H9 (cell line): Measurements from ENCODE around the gene CCDC187. TPM values are rescaled to one million over a fixed set of nuclear protein-coding genes. Genes with fewer than 3 reads are reported as not detected.
"Not testable (repeated sequence)": the region's sequence is repeated elsewhere in the genome, so short reads cannot be mapped to it uniquely, and the experiment has no call there.

ENCODE experiments used
- DNase-seq: peaks from one replicate; pipeline ENCODE4 v3.0.0-alpha.2; 2017
- H2AFZ ChIP-seq: one replicate; pipeline ENCODE4 v1.6.1; 2013; ENCODE audit warnings: mild to moderate bottlenecking, low read length, control low read depth, moderate library complexity
- H2AK5ac ChIP-seq: 2 replicates; pipeline ENCODE4 v1.6.1; 2013; ENCODE audit warnings: low read length, control low read depth, mixed read lengths; ENCODE audit not compliant: insufficient read length
- H2BK120ac ChIP-seq: one replicate; pipeline ENCODE4 v1.6.1; 2013; ENCODE audit warnings: low read depth, mild to moderate bottlenecking, low read length, control low read depth, inconsistent platforms; ENCODE audit not compliant: poor library complexity, severe bottlenecking
- H2BK12ac ChIP-seq: 2 replicates; pipeline ENCODE4 v1.6.1; 2013; ENCODE audit warnings: low read length, control low read depth, mixed read lengths, low read depth; ENCODE audit not compliant: insufficient read length
- H2BK15ac ChIP-seq: 2 replicates; pipeline ENCODE4 v1.6.1; 2013; ENCODE audit warnings: low read depth, low read length, control low read depth
- H2BK20ac ChIP-seq: one replicate; pipeline ENCODE4 v1.6.1; 2013; ENCODE audit warnings: low read depth, mild to moderate bottlenecking, low read length, control low read depth, inconsistent platforms; ENCODE audit not compliant: poor library complexity, severe bottlenecking
- H2BK5ac ChIP-seq: 2 replicates; pipeline ENCODE4 v1.6.1; 2013; ENCODE audit warnings: low read length, control low read depth, mixed read lengths; ENCODE audit not compliant: insufficient read length
- H3K14ac ChIP-seq: 2 replicates; pipeline ENCODE4 v1.6.1; 2013; ENCODE audit warnings: low read length, control low read depth; ENCODE audit not compliant: insufficient read depth
- H3K18ac ChIP-seq: 2 replicates; pipeline ENCODE4 v1.6.1; 2013; ENCODE audit warnings: low read depth, mild to moderate bottlenecking, mixed read lengths, low read length, control low read depth; ENCODE audit not compliant: insufficient read length
- H3K23ac ChIP-seq: 2 replicates; pipeline ENCODE4 v1.6.1; 2013; ENCODE audit warnings: low read length, control low read depth, mixed read lengths, low read depth; ENCODE audit not compliant: insufficient read length
- H3K23me2 ChIP-seq: 2 replicates; pipeline ENCODE4 v1.6.1; 2013; ENCODE audit warnings: low read depth, mild to moderate bottlenecking, mixed read lengths, low read length, control low read depth; ENCODE audit not compliant: insufficient read length, poor library complexity, severe bottlenecking
- H3K27ac ChIP-seq: 2 replicates; pipeline ENCODE4 v1.5.1; 2013; ENCODE audit warnings: low read length, control low read depth, mixed read lengths, low read depth; ENCODE audit not compliant: insufficient read length
- H3K27me3 ChIP-seq: 2 replicates; pipeline ENCODE4 v1.6.1; 2013; ENCODE audit warnings: low read length, control low read depth, inconsistent platforms; ENCODE audit not compliant: insufficient read depth
- H3K4ac ChIP-seq: 2 replicates; pipeline ENCODE4 v1.6.1; 2013; ENCODE audit warnings: low read depth, mild to moderate bottlenecking, control low read depth, inconsistent platforms, low read length, moderate library complexity
- H3K4me1 ChIP-seq: 2 replicates; pipeline ENCODE4 v1.6.1; 2013; ENCODE audit warnings: low read length, control low read depth, inconsistent platforms; ENCODE audit not compliant: insufficient read depth
- H3K4me2 ChIP-seq: 2 replicates; pipeline ENCODE4 v1.6.1; 2013; ENCODE audit warnings: low read length, control low read depth, mixed read lengths; ENCODE audit not compliant: insufficient read length, insufficient read depth
- H3K56ac ChIP-seq: 2 replicates; pipeline ENCODE4 v1.6.1; 2013; ENCODE audit warnings: low read depth, mild to moderate bottlenecking, mixed read lengths, low read length, control low read depth; ENCODE audit not compliant: insufficient read length
- H3K79me1 ChIP-seq: 2 replicates; pipeline ENCODE4 v1.6.1; 2013; ENCODE audit warnings: low read depth, mild to moderate bottlenecking, moderate library complexity, low read length, control low read depth, inconsistent platforms; ENCODE audit not compliant: insufficient read depth, poor library complexity, severe bottlenecking
- H3K79me2 ChIP-seq: 2 replicates; pipeline ENCODE4 v1.6.1; 2013; ENCODE audit warnings: low read length, control low read depth, inconsistent platforms; ENCODE audit not compliant: insufficient read depth
- H3K9ac ChIP-seq: 2 replicates; pipeline ENCODE4 v1.6.1; 2013; ENCODE audit warnings: low read length, control low read depth, mixed read lengths; ENCODE audit not compliant: insufficient read length; ENCODE audit errors: extremely low read depth
- H3K9me3 ChIP-seq: one replicate; pipeline ENCODE4 v1.6.1; 2013; ENCODE audit warnings: low read depth, low read length, inconsistent platforms; ENCODE audit not compliant: control insufficient read depth
- H3T11ph ChIP-seq: one replicate; pipeline ENCODE4 v1.6.1; 2013; ENCODE audit warnings: mild to moderate bottlenecking, low read length, control low read depth, inconsistent platforms
- H4K20me1 ChIP-seq: one replicate; pipeline ENCODE4 v1.6.1; 2013; ENCODE audit not compliant: control insufficient read depth, insufficient read length, insufficient read depth
- H4K5ac ChIP-seq: 2 replicates; pipeline ENCODE4 v1.6.1; 2013; ENCODE audit warnings: low read depth, mild to moderate bottlenecking, mixed read lengths, low read length, control low read depth; ENCODE audit not compliant: insufficient read length
- H4K8ac ChIP-seq: replicated peaks from 2 replicates; pipeline ENCODE4 v1.6.1; 2013; ENCODE audit warnings: low read length, control low read depth, mixed read lengths, low read depth; ENCODE audit not compliant: insufficient read length
- H4K91ac ChIP-seq: 2 replicates; pipeline ENCODE4 v1.6.1; 2013; ENCODE audit warnings: low read depth, mild to moderate bottlenecking, moderate library complexity, mixed read lengths, low read length, control low read depth; ENCODE audit not compliant: insufficient read length
- H3K27ac Mint-ChIP-seq, 3 experiments: 2 replicates in 2 of 3; 3 replicates in 1 of 3; pipeline ENCODE4 v1.8.0; 2020 to 2021; ENCODE audit warnings: mixed read lengths in 3 of 3, mild to moderate bottlenecking in 1 of 3, moderate library complexity in 1 of 3
- H3K27me3 Mint-ChIP-seq: 2 replicates; pipeline ENCODE4 v1.8.0; 2021; ENCODE audit warnings: low read depth, mild to moderate bottlenecking, moderate library complexity, mixed read lengths
- H3K36me3 Mint-ChIP-seq, 3 experiments: 2 replicates in 2 of 3; 3 replicates in 1 of 3; pipeline ENCODE4 v1.8.0; 2020 to 2021; ENCODE audit warnings: low read depth in 3 of 3, mixed read lengths in 3 of 3; ENCODE audit not compliant: insufficient read depth in 1 of 3
- H3K4me1 Mint-ChIP-seq, 2 experiments: 2 replicates each; pipeline ENCODE4 v1.8.0; 2020; ENCODE audit warnings: mixed read lengths in 2 of 2
- H3K4me3 Mint-ChIP-seq, 2 experiments: 2 replicates in 1 of 2; 3 replicates in 1 of 2; pipeline ENCODE4 v1.8.0; 2020 to 2021; ENCODE audit warnings: mild to moderate bottlenecking in 2 of 2, mixed read lengths in 2 of 2, moderate library complexity in 1 of 2
- H3K9me3 Mint-ChIP-seq, 2 experiments: 2 replicates in 1 of 2; 3 replicates in 1 of 2; pipeline ENCODE4 v1.8.0; 2020; ENCODE audit warnings: mild to moderate bottlenecking in 2 of 2, mixed read lengths in 2 of 2, moderate library complexity in 1 of 2
- WGBS: extraction: QIAGEN DNeasy Blood & Tissue Kit; methylation state at CpG from one replicate; pipeline ENCODE4 v1.1.7; 2013; ENCODE audit warnings: missing lambda C conversion rate, low lambda C conversion rate, mixed read lengths; ENCODE audit not compliant: insufficient read length; ENCODE audit errors: extremely low coverage; 5-methylcytosine and 5-hydroxymethylcytosine counted together
- total RNA-seq: library from RNA; stranded (reverse); gene quantifications from 2 replicates; pipeline ENCODE4 v1.2.1, GENCODE V29; 2021
- TF ChIP-seq, protein P1 (sequence below): fragments of 200-600 bp; sonication (generic); conservative IDR thresholded peaks from 3 replicates; pipeline ENCODE4 v1.8.0; 2021; ENCODE audit warnings: antibody characterized with exemption, mild to moderate bottlenecking

The CCDC187 gene
- total RNA-seq, 1 experiment from 2014 or later: 0.07 TPM

DNA sequence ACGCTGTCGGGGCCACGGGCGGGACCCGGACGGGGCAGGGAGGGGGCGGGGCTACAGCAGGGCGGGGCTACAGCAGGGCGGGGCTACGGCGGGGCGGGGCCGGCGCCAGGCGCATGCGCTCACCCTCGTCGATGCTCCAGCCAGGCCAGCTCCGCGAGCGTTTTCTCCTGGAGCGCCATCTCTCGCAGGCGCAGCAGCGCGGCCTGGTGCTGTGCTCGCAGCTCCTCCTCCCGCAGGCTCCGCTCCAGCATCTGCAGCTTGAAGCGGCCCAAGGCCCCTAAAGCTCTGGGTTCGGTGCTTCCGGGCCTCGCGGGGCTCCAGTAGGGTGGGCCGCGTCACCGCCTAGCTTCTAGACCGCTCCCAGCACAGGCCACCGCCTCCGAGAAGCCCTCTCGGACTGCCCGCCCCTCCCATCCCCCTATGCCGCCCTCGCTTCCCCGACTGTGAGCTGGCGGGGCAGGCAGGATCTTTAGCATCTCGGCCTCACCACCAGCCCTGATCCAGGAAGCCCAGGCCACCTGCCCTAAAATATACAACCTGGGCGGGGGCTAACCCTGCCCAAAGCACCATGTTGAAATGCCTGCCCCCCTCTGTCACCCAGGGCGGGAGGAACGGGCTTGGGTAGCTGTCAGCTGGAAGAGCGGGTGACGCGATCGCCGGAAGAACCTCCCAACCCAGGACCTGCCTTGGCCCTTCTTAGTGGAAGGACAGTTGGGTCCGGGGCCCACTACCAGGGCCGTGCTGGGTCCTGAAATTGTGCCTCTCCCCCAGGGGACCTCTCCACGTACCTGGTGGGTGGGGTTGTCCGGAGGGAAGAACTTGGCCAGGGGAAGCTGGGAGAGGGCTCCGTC lies 36.4 kb downstream of the CCDC187 start:
- H3K27ac Mint-ChIP-seq: no peak overlapping the region

GRCh38 chr9:136266641-136267040 lies 37.3 kb downstream of the CCDC187 start:
- H3K27me3 ChIP-seq, H2BK12ac ChIP-seq, H3K14ac ChIP-seq, DNase-seq, H2BK20ac ChIP-seq, H3K27ac ChIP-seq, H3K4me1 ChIP-seq, H3K9ac ChIP-seq, H3K18ac ChIP-seq, H3K23me2 ChIP-seq, H4K20me1 ChIP-seq, H3K4ac ChIP-seq, H3K9me3 Mint-ChIP-seq, H3K36me3 Mint-ChIP-seq, H3K23ac ChIP-seq, H2AFZ ChIP-seq, H4K8ac ChIP-seq, H4K5ac ChIP-seq, H4K91ac ChIP-seq, H2AK5ac ChIP-seq, H3T11ph ChIP-seq, H3K79me1 ChIP-seq, H2BK120ac ChIP-seq, H3K9me3 ChIP-seq, H2BK5ac ChIP-seq, H2BK15ac ChIP-seq, H3K56ac ChIP-seq, H3K79me2 ChIP-seq: not testable (repeated sequence)
- WGBS: no CpG with 5 or more reads among the region's 18 CpGs
- H3K4me3 Mint-ChIP-seq: peak overlapping the region; percentile 41 to 76
- peaks cover 14 to 32% of the 10 kb centered on the region in 2 experiments for H3K4me1 Mint-ChIP-seq
- peak overlapping the region; percentile 44 for H3K4me2 ChIP-seq
- peaks cover 14% of the 10 kb centered on the region for H3K27me3 Mint-ChIP-seq
- peak overlapping the region in 1 of 3 experiments; percentile 22; a peak in 1 of 7 replicates for H3K27ac Mint-ChIP-seq

More for the DNA sequence above, 36.4 kb downstream of the CCDC187 start:
- Histone ChIP-seq H3K23ac (no peak overlapping the region), H3K79me2 (no peaks in the 10 kb centered on the region), H3K4ac (no peak overlapping the region), H3K56ac (no peak overlapping the region), H3K9ac (peak overlapping the region; percentile 45), H2BK5ac (no peak overlapping the region), H3K79me1 (no peaks in the 10 kb centered on the region), H2AFZ (no peak overlapping the region), H4K8ac (no peak overlapping the region), H3K23me2 (peaks cover 5% of the 10 kb centered on the region), H4K5ac (no peak overlapping the region), H3K27ac (no peak overlapping the region), H3K4me1 (no peaks in the 10 kb centered on the region), H2BK120ac (no peak overlapping the region), H3K4me2 (peak overlapping the region; percentile 44), H3K9me3 (no peaks in the 10 kb centered on the region), H3K14ac (peak overlapping the region; percentile 91), H3K27me3 (no peaks in the 10 kb centered on the region), H3T11ph (no peak overlapping the region), H4K20me1 (no peaks in the 10 kb centered on the region), H2BK12ac (no peak overlapping the region), H2BK15ac (no peak overlapping the region), H3K18ac (peak overlapping the region; percentile 68), H2BK20ac (no peak overlapping the region), H4K91ac (no peak overlapping the region), H2AK5ac (no peak overlapping the region)
- Mint-ChIP-seq H3K4me3 (peak overlapping the region; percentile 67 to 77), H3K27me3 (peaks cover 14% of the 10 kb centered on the region), H3K9me3 (no peaks in the 10 kb centered on the region), H3K36me3 (no peaks in the 10 kb centered on the region), H3K4me1 (peaks cover 14 to 32% of the 10 kb centered on the region in 2 experiments)
- WGBS: no CpG with 5 or more reads among the region's 60 CpGs
- peak; percentile 90 for DNase-seq
- TF ChIP-seq, protein P1, sequence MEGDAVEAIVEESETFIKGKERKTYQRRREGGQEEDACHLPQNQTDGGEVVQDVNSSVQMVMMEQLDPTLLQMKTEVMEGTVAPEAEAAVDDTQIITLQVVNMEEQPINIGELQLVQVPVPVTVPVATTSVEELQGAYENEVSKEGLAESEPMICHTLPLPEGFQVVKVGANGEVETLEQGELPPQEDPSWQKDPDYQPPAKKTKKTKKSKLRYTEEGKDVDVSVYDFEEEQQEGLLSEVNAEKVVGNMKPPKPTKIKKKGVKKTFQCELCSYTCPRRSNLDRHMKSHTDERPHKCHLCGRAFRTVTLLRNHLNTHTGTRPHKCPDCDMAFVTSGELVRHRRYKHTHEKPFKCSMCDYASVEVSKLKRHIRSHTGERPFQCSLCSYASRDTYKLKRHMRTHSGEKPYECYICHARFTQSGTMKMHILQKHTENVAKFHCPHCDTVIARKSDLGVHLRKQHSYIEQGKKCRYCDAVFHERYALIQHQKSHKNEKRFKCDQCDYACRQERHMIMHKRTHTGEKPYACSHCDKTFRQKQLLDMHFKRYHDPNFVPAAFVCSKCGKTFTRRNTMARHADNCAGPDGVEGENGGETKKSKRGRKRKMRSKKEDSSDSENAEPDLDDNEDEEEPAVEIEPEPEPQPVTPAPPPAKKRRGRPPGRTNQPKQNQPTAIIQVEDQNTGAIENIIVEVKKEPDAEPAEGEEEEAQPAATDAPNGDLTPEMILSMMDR: peak; percentile 23; the same call in 2 of the 3 replicates
